Hematopoietic multipotent progenitor cell (in vitro differentiated cells): ENCODE measurements around the gene PPP1R8. TPM values are rescaled to one million over a fixed set of nuclear protein-coding genes. Genes with fewer than 3 reads are reported as not detected.
"Not testable (repeated sequence)": the region's sequence is repeated elsewhere in the genome, so short reads cannot be mapped to it uniquely, and the experiment has no call there.

Experiments
- DNase-seq, 3 donors: peaks; one replicate each; pipeline ENCODE4 v3.0.0-alpha.2; 2011 to 2015; ENCODE audit warnings: low read depth in 2 of 3, low spot score in 2 of 3
- total RNA-seq: library from RNA; depleted of rRNA; stranded (reverse); fragments of >200 nt; gene quantifications from one replicate; pipeline ENCODE4 v1.2.3, GENCODE V29; 2012

The PPP1R8 gene
- total RNA-seq, 1 donor = 37.4 TPM

DNA sequence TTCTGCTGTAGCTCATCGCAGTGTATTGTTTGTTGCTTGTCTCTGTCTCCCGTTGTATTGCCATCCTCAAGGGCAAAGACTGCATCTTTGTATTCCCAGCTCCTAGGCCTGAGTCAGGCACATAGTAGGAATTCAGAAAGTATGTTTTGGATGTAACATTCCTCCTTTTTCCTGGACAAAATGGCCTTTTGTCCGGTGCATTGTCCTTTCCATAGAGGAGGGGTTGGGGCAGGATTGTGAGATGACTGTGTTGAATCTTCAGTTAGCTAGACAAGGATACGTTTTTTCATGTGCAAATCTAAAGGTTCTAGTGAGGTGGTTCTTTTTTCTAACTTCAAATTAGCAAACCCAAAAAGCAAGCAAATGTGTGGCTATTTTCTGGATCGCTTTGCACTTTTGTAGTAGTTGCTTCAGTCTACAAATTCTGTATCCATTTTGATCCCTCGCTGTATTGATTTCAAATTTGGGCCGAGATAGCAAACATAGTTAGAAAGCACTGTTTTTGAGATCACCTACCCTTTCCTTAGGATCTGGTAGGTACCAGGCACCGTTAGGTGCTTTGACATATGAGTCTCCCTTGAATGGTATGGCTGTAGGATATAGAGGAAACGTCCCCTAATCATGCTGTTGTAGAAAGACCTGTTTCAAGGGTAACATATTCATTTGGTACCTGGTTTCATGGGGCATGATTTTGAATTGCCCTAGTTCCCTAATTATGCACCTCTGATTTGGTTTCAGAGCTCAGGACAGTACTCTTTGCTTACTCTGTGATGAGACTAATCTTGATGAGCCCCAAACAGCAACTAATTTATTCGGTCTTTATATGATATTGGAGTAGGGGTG lies 1.2 kb downstream of the PPP1R8 start:
- no peak for DNase-seq

DNA sequence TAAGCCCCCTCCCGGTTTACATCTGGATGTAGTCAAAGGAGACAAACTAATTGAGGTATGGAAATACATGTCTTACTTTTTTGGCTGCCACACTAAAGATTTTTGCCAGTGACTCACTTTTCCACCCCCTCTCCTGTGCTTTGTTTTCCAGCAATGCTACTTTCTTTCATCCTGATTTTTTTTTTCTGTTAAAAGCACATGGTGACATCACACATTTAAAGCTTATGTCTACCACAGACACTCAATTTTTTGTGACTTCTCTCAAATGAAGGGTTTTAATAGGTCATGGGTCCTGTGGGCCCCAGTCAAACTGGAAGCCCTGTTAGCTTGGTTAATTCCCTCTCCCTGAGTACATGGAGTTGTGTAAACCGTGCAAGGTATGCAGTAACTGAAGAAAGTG lies 2.2 kb downstream of the PPP1R8 start:
- DNase-seq = no peak

- DNase-seq = no peak
These were observed 2.9 kb downstream of the PPP1R8 start for GRCh38 chr1:27833470-27833869.

- DNase-seq = no peak
These were observed 4.5 kb downstream of the PPP1R8 start for GRCh38 chr1:27835046-27835445.

DNA sequence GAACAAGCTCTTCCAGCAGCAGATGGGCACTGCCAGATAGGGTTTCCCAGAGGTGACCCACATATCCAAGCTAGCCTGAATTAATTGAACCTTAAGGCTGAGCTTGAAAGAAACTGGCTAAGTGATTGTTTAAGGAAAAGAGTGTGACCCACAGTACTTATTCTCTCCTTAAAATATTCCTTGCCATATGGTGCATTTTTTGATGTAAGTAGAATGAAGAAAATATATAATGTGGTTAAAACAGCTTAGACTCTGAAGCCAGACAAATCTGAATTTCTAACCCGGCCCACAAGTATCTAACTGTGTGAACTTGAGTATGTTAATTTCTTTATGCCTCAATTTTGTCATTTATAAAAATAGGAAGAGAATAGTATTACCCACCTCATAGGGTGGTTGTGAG lies 4.9 kb downstream of the PPP1R8 start:
- no peak for DNase-seq

GRCh38 chr1:27849951-27850350 lies 19.4 kb downstream of the PPP1R8 start:
- no peak for DNase-seq

DNA sequence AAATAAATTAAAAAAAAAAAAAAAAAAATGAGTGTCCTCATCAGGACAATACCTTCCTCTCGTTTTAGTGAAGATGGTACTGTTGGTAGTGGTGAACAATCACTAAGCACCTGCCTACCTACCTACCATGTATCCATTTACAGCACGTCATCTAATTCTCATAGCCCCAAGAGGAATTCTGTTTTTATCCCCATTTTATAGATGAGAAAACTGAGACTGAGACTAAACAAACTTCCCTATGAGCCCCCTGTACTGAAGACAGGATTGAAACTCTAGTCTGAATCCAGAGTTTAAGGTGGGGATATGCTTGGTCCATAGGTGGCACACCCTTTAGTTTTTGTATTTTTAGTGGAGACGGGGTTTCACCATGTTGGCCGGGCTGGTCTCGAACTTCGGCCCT lies 24.5 kb downstream of the PPP1R8 start:
- no peak for DNase-seq

- DNase-seq = no peak
These were observed 26.2 kb downstream of the PPP1R8 start for GRCh38 chr1:27856561-27857343.

GRCh38 chr1:27857552-27857951 lies 27.0 kb downstream of the PPP1R8 start:
- DNase-seq = not testable (repeated sequence)

DNA sequence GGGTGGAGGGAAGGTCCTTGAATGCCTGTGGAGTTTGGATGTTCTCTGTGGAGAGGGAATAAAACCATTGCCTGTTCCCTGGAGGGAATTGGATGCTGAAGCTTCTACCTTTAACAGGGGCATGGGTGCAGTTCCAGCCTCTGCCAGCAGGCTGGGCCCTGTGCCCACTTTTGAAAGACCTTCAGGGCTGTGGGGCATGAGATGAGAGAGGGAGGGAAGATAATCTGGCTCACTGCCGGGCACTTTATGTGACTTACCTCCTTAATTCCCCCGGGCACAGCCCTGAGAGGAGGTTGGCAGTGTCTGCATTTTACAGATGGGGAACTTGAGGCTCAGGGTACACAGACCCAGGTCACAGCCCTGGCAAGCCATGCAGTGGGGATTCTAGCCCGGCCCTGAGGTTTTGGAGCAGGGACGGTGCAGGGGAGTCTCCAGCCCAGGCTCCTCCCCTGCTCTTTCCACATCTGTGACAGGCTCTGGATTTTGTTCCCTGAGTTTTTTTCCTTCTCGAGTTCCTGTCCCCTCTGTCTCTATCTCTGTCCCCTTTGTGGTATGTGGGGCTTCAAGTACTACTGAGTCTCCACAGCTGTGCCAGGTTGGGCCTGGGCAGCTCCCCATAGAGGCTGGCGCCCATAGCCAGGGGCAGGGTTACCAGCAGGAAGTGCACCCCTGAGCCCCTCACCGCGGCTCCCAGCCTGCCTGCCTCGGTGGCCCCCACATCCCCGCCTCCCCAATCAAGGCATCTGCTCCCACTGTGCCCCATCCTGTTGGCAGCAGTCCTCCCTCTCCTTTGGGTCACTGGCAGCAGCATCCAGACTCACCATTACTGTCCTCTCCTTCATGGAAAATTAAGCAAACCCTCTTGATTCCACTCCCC lies 27.7 kb downstream of the PPP1R8 start:
- DNase-seq = peak; percentile 59 to 89 (median 79)

DNA sequence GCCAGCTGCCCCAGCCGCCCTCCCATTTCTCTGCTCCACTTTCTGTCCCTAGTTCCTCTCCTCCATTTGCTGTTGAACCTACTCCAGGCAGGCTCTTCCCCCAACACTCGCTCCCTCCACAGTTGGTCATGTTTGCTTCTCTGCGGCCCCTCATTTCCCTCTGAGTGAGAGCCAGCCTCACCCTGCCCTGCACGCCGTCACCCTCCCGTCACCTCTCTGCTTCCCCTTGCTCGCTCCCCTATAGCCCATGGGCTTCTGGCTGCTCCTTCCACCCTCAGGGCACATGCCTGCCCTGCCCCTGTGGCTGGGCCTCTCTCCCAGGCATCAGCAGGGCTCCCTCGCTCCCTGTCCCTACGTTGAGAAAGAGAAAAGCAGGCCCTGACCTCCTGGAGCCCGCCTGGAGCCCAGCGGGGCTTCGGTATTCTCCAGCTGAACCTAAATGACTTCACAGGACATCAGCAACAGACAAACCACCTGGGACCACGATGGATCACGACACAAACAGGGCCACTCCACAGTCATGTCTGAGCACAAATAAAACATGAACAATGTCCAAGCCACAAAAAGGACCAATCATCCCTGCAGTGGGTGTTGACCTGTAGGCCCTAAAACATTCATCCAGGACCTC lies 28.5 kb downstream of the PPP1R8 start:
- DNase-seq = no peak

- no peak for DNase-seq
These were observed 30.9 kb downstream of the PPP1R8 start for GRCh38 chr1:27861436-27861835.

- no peak for DNase-seq
These were observed 31.4 kb downstream of the PPP1R8 start for GRCh38 chr1:27862004-27862403.

- peak in 2 of 3 donors; percentile 47 to 51 for DNase-seq
These were observed 32.3 kb downstream of the PPP1R8 start for GRCh38 chr1:27862671-27863537.

GRCh38 chr1:27863538-27863915 lies 32.9 kb downstream of the PPP1R8 start:
- no peak for DNase-seq

DNA sequence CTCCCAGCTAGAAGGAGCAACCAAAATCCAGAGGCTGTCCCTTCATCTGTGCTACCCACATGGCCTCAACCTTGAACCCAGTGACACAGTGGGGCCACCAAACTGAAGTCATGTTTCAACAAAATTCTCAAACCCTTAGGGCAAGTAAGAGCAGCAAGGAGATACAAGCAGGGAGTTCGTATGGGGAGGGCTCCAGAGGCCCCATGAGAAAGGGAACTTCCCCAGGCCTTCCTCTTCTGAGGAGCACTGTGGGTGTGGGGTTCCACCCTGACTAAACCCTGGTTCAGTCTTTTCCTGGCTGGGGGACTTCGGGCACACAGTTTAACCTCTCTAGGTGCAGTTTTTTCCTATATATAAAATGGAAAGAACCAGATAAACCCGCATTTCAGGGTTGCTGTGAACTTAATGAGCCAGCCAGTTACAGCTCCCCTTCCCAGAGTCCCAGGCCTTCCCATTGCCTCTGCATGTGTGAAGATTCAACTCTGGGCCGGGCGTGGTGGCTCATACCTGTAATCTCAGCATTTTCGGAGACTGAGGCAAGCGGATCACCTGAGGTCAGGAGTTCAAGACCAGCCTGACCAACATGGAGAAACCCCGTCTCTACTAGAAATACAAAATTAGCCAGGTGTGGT lies 33.8 kb downstream of the PPP1R8 start:
- DNase-seq = no peak

GRCh38 chr1:27865821-27866220 lies 35.2 kb downstream of the PPP1R8 start:
- no peak for DNase-seq

DNA sequence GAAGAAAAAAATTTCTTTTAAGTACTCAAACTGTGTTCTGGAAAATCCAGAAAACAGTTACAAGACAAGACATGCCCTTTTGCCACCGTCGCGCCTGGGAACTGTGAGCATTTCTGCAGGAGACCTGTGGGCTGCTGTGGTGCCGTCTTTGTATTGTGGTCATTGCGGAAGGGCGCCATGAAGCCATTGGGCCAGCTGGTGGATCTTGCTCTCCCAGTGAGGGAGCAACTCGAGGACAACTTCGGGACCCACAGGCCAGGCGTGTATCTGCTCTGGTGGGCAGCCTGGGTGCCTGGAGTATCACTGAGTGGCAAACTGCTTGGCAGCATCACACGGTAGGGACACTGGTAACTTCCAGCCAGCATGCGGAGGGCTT lies 38.0 kb downstream of the PPP1R8 start:
- no peak for DNase-seq
